ENCODE measurements around the gene NEUROG2. TPM values are rescaled to one million over a fixed set of nuclear protein-coding genes. Genes with fewer than 3 reads are reported as not detected.
"Not testable (repeated sequence)": the region's sequence is repeated elsewhere in the genome, so short reads cannot be mapped to it uniquely, and the experiment has no call there.

NEUROG2 gene
- total and polyA plus RNA-seq, 10 donors, result not detected

- H3K27ac ChIP-seq, result no peak overlapping the region
- intact Hi-C loops (cut with DNase I; ENCODE audit: low total_unique reads), result no loop called here
- H3K36me3 ChIP-seq, result no peaks in the 10 kb centered on the region
- peaks cover 24 to 80% (median 52%) of the 10 kb centered on the region in 7 donors for H3K27me3 ChIP-seq (replicated peaks in 1 of 7)
- TF ChIP-seq POLR2A (IDR thresholded peaks at IDR 0.05) (no peak), POLR2AphosphoS5 (IDR thresholded peaks at IDR 0.05) (peak in 2 of 3 donors; percentile 42 to 67)
- TF ChIP-seq, protein P1, sequence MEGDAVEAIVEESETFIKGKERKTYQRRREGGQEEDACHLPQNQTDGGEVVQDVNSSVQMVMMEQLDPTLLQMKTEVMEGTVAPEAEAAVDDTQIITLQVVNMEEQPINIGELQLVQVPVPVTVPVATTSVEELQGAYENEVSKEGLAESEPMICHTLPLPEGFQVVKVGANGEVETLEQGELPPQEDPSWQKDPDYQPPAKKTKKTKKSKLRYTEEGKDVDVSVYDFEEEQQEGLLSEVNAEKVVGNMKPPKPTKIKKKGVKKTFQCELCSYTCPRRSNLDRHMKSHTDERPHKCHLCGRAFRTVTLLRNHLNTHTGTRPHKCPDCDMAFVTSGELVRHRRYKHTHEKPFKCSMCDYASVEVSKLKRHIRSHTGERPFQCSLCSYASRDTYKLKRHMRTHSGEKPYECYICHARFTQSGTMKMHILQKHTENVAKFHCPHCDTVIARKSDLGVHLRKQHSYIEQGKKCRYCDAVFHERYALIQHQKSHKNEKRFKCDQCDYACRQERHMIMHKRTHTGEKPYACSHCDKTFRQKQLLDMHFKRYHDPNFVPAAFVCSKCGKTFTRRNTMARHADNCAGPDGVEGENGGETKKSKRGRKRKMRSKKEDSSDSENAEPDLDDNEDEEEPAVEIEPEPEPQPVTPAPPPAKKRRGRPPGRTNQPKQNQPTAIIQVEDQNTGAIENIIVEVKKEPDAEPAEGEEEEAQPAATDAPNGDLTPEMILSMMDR (IDR thresholded peaks at IDR 0.05 in 8 of 11, conservative IDR thresholded peaks at IDR 0.05 in 3 of 11), result peak; percentile 34 to 88 (median 80)
- H3K4me1 ChIP-seq, result peaks cover 5 to 44% (median 31%) of the 10 kb centered on the region in 6 donors
- 1 to 4% (median 2%) methylated on average over 34 to 46 of the region's 46 CpGs for WGBS, 5 donors
- peak; percentile 92 for DNase-seq
- peak overlapping the region in 7 of 8 donors; percentile 22 to 68 (median 35) for H3K4me3 ChIP-seq
- peaks cover 0 to 10% (median 0%) of the 10 kb centered on the region in 8 donors for H3K9me3 ChIP-seq
Measured at GRCh38 chr4:112523764-112524505, 8.0 kb upstream of the NEUROG2 start.

DNA sequence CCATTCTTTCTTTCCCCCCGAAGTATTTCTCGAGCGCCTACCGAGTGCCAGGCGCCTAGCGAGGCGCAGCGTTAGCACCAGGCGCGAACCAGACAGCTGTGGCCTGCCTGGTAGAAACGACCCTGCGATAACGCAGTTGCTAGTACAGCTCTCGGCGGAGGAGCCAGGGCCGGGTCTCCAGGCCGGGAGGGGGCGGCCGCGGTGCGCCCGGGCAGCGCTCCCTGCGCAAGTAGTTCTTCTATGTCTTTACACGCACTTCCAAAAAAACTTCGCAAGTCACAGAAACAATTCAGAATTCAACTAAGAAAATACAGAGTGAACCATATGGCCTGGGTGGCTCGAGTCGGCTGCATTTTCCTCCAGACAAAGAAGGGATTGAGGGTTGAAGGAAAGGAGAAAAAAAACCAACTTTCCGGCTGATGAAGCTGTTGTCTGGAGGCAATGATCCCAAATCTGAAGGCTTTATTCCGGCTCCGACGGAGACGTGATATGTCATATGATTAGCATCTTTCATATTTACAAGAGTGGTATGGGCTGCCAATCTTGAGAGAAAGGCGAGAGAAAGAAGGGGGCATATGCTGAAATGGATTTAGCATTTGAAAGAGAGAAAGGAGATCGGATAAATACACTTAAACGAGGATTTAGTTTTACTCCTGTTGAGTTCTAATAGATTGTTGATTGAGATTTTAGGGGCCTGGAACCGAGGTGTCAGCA lies 7.2 kb upstream of the NEUROG2 start:
- peak overlapping the region in 7 of 8 donors; percentile 22 to 68 (median 35) for H3K4me3 ChIP-seq
- H3K4me1 ChIP-seq, result peaks cover 5 to 49% (median 32%) of the 10 kb centered on the region in 6 donors
- H3K27me3 ChIP-seq (replicated peaks in 1 of 7), result peaks cover 24 to 88% (median 60%) of the 10 kb centered on the region in 7 donors
- H3K9me3 ChIP-seq, result peaks cover 0 to 10% (median 0%) of the 10 kb centered on the region in 8 donors
- no peaks in the 10 kb centered on the region for H3K36me3 ChIP-seq
- intact Hi-C loops (cut with DNase I; ENCODE audit: low total_unique reads), result no loop called here
- peak; percentile 81 for DNase-seq
- no peak overlapping the region for H3K27ac ChIP-seq
- WGBS, 5 donors, result 2 to 7% (median 4%) methylated on average over 37 of the region's 37 CpGs
- TF ChIP-seq POLR2AphosphoS5 (IDR thresholded peaks at IDR 0.05) (peak in 1 of 3 donors; percentile 44), POLR2A (IDR thresholded peaks at IDR 0.05) (no peak)
- TF ChIP-seq, protein P1 (IDR thresholded peaks at IDR 0.05 in 8 of 11, conservative IDR thresholded peaks at IDR 0.05 in 3 of 11), result peak in 1 of 11 experiments; percentile 21

DNA sequence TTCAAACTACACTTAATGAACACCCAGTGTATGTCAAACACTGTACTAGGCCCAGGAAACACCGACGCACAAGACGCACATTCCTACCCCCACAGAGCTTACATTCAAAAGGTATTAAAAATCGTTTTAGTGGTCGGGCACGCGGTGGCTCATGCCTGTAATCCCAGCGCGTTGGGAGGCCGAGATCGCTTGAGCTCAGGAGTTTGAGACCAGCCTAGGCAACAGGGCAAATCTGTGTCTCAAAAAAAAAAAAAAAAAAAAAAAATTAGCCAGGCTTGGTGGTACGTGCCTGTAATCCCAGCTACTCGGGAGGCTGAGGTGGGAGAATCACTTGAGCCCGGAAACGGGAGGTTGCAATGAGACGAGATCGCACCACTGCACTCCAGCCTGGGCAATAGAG lies 6.5 kb upstream of the NEUROG2 start:
- intact Hi-C loops (cut with DNase I; ENCODE audit: low total_unique reads), result not testable (repeated sequence)

GRCh38 chr4:112521123-112522023 lies 5.4 kb upstream of the NEUROG2 start:
- intact Hi-C loops (cut with DNase I; ENCODE audit: low total_unique reads), result no loop called here

More for the DNA sequence above, 6.5 kb upstream of the NEUROG2 start:
- H3K9me3 ChIP-seq, H3K36me3 ChIP-seq, H3K27ac ChIP-seq, DNase-seq: not testable (repeated sequence)
- Histone ChIP-seq H3K27me3 (replicated peaks in 1 of 7) (peaks cover 24 to 95% (median 66%) of the 10 kb centered on the region in 7 donors), H3K4me3 (peak overlapping the region in 1 of 8 donors; percentile 68), H3K4me1 (peaks cover 5 to 56% (median 40%) of the 10 kb centered on the region in 6 donors)
- 9 to 14% (median 11%) methylated on average over 17 of the region's 17 CpGs for WGBS, 5 donors

More at GRCh38 chr4:112521123-112522023, 5.4 kb upstream of the NEUROG2 start:
- peak overlapping the region in 1 of 8 donors; percentile 40 for H3K4me3 ChIP-seq
- H3K27ac ChIP-seq, result no peak overlapping the region
- H3K36me3 ChIP-seq, result no peaks in the 10 kb centered on the region
- DNase-seq, result peak; percentile 79
- 8 to 11% (median 9%) methylated on average over 30 of the region's 30 CpGs for WGBS, 5 donors
- peaks cover 0 to 10% (median 0%) of the 10 kb centered on the region in 8 donors for H3K9me3 ChIP-seq
- H3K4me1 ChIP-seq, result peaks cover 16 to 67% (median 50%) of the 10 kb centered on the region in 6 donors
- TF ChIP-seq POLR2AphosphoS5 (IDR thresholded peaks at IDR 0.05) (no peak), POLR2A (IDR thresholded peaks at IDR 0.05) (no peak)
- TF ChIP-seq, protein P1 (IDR thresholded peaks at IDR 0.05 in 8 of 11, conservative IDR thresholded peaks at IDR 0.05 in 3 of 11), result no peak
- peaks cover 24 to 97% (median 77%) of the 10 kb centered on the region in 7 donors for H3K27me3 ChIP-seq (replicated peaks in 1 of 7)
